Small intestine (tissue), 7 donors: ENCODE measurements around the gene ZNF777. TPM values are rescaled to one million over a fixed set of nuclear protein-coding genes. Genes with fewer than 3 reads are reported as not detected.

Source experiments
- DNase-seq, 2 donors: peaks; one replicate each; pipeline versions ENCODE4 v3.0.0 to v3.0.0-alpha.2; 2013
- FAIRE-seq: peaks from 2 replicates; lab custom pipeline; 2012; peaks lifted over from hg19 to GRCh38; lab: Jason Lieb, UNC
- H3K27ac ChIP-seq, 3 donors: one replicate each; pipeline ENCODE4 v1.5.1; 2013; ENCODE audit warnings: low read length in 2 of 3, mild to moderate bottlenecking in 2 of 3, control low read depth in 1 of 3, inconsistent platforms in 1 of 3, low read depth in 1 of 3, moderate library complexity in 1 of 3
- H3K27me3 ChIP-seq, 3 donors: one replicate each; pipeline ENCODE4 v1.6.1; 2013; ENCODE audit warnings: low read length in 3 of 3, inconsistent platforms in 1 of 3; ENCODE audit not compliant: control insufficient read depth in 3 of 3, insufficient read depth in 3 of 3
- H3K36me3 ChIP-seq, 3 donors: one replicate each; pipeline ENCODE4 v1.6.1; 2013; ENCODE audit warnings: low read length in 3 of 3, inconsistent platforms in 1 of 3, low read depth in 1 of 3, mild to moderate bottlenecking in 1 of 3, moderate library complexity in 1 of 3; ENCODE audit not compliant: control insufficient read depth in 3 of 3, insufficient read depth in 2 of 3
- H3K4me1 ChIP-seq, 3 donors: one replicate each; pipeline ENCODE4 v1.6.1; 2013; ENCODE audit warnings: low read length in 2 of 3, inconsistent platforms in 1 of 3, low read depth in 1 of 3, mild to moderate bottlenecking in 1 of 3, moderate library complexity in 1 of 3; ENCODE audit not compliant: control insufficient read depth in 3 of 3, insufficient read depth in 2 of 3
- H3K4me3 ChIP-seq, 3 donors: one replicate each; pipeline ENCODE4 v1.5.1; 2013; ENCODE audit warnings: low read length in 3 of 3, control low read depth in 1 of 3, inconsistent platforms in 1 of 3, low read depth in 1 of 3, mild to moderate bottlenecking in 1 of 3, moderate library complexity in 1 of 3
- H3K9me3 ChIP-seq, 2 donors: one replicate each; pipeline ENCODE4 v1.6.1; 2013; ENCODE audit warnings: low read depth in 1 of 2, low read length in 1 of 2; ENCODE audit not compliant: control insufficient read depth in 2 of 2, insufficient read depth in 1 of 2
- WGBS, 3 donors: extraction: QIAGEN DNeasy Blood & Tissue Kit; methylation state at CpG; one replicate each; pipeline ENCODE4 v1.1.7; 2013; 5-methylcytosine and 5-hydroxymethylcytosine counted together
- polyA plus RNA-seq, 4 donors: library from polyadenylated mRNA; stranded (reverse) in 3 of 4; unstranded in 1 of 4; fragments of 200-250 nt in 3 of 4; fragments of 120-200 nt in 1 of 4; gene quantifications; one replicate each; pipeline versions ENCODE4 v1.2.1 to v1.2.3, GENCODE V29; 2013
- donor health status: healthy with polysubstance abuse.
- donor health status: control.
- donor health status: control.
- donor health status: Bipolar disorder and iron deficiency.
- donor health status: healthy.

Gene ZNF777
- polyA plus RNA-seq, 4 donors: 3.0 to 10.4 (median 6.8) TPM

DNA sequence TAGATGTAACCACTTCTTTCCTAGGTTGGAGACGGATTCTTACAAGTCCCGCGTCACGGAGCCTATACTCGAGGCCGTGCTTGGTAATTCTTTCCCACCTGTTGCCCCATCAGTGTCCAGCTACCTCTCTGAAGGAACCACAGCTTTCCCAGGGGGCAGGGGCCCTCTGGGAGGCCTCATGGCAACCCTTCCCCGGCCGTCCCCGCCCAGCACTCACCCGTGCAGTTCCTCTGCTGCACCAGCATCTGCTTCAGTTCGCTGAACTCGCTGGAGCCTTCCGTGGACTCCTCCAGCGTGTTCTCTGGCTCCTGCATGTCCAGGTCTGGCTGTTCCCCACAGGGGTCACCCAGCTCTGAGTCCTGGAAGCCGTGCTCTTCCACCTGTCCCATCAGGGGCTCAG lies 24.5 kb downstream of the ZNF777 start:
- H3K4me1 ChIP-seq: no peaks in the 10 kb centered on the region
- FAIRE-seq: no peak
- no peaks in the 10 kb centered on the region for H3K9me3 ChIP-seq
- H3K27ac ChIP-seq: no peak overlapping the region
- no peaks in the 10 kb centered on the region for H3K27me3 ChIP-seq
- no peak overlapping the region for H3K4me3 ChIP-seq
- 91 to 96% (median 93%) methylated on average over 15 of the region's 15 CpGs for WGBS, 3 donors
- peaks cover 8 to 53% (median 13%) of the 10 kb centered on the region in 3 donors for H3K36me3 ChIP-seq
- no peak for DNase-seq

DNA sequence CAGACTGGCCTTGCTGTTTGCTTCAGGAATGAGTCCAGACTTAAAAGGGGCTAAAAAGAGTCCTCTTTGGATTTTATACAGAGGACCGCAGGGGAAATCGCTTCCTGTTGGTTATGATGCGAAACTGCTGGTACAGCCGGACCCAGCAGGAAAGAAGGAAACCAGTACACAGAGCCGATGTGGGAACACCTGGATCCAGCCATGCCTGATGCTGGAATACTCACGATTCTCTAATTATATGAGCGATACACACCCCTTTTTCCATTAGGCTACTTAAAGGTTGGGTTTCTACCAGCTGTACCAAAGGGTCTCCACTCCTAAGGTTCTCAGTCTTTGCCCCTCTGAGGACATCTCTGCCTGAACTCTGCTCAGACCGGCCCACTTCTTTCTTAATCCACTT lies 27.7 kb downstream of the ZNF777 start:
- FAIRE-seq (no peak), DNase-seq (no peak)
- H3K36me3 ChIP-seq: peaks cover 9 to 56% (median 12%) of the 10 kb centered on the region in 3 donors
- no peak overlapping the region for H3K27ac ChIP-seq
- no peak overlapping the region for H3K4me3 ChIP-seq
- no peaks in the 10 kb centered on the region for H3K4me1 ChIP-seq
- H3K9me3 ChIP-seq: no peaks in the 10 kb centered on the region
- 92 to 95% (median 93%) methylated on average over 8 of the region's 8 CpGs for WGBS, 3 donors
- H3K27me3 ChIP-seq: no peaks in the 10 kb centered on the region

DNA sequence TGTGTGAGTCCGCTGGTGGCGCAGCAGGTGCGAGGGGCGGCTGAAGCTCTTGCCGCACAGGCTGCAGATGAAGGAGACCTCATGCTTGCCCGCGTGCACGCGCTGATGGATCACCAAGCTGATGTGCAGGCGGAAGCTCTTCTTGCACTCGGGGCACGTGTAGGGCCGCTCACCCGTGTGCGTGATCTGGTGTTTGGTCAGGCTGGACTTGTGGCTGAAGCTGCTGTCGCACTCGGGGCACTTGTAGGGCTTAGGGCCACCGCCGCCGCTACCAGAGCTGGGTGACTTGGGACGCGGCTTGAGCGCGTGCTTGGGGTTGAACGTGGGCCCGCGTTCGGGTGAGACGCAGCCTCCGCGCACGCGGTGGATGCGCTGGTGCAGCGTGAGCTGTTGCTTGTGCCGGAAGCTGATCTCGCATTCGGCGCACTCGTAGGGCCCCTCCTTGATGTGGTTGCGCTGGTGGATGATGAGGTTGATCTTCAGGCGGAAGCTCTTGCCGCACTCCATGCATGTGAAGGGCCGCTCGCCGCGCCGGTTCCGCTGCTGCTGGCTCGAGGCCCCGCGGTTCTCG lies 28.7 kb downstream of the ZNF777 start:
- 94 to 98% (median 98%) methylated on average over 53 of the region's 53 CpGs for WGBS, 3 donors
- no peak for FAIRE-seq
- H3K36me3 ChIP-seq: peaks cover 9 to 55% (median 12%) of the 10 kb centered on the region in 3 donors

DNA sequence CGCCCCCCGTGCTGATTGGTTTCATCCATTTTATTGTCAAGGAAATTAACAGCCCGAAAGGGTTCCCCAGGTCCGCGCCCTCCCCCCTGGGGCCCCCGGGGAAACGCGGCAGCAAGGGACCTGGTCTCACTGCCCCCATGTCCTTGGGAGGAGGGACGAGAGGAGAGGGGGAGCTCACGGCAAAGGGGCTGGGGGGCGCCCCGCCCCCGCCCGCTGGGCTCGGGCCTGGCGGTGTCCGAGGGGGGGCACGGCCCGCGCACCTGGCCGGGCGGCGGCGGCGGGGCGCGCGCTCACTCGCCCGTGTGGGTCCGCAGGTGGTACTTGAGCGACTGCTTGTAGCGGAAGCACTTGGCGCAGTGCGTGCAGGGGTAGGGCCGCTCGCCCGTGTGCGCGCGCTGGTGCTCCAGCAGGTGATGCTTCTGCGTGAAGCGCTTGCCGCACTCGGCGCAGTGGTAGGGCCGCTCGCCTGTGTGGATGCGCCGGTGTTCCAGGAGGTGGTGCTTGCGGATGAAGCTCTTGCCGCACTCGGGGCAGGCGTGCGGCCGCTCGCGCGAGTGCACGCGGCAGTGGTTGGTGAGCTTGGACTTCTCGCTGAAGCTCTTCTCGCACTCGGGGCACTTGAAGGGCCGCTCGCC lies 29.3 kb downstream of the ZNF777 start:
- FAIRE-seq (no peak), DNase-seq (no peak)
- H3K9me3 ChIP-seq: no peaks in the 10 kb centered on the region
- H3K4me1 ChIP-seq: no peaks in the 10 kb centered on the region
- peaks cover 9 to 53% (median 12%) of the 10 kb centered on the region in 3 donors for H3K36me3 ChIP-seq
- no peaks in the 10 kb centered on the region for H3K27me3 ChIP-seq
- no peak overlapping the region for H3K27ac ChIP-seq
- no peak overlapping the region for H3K4me3 ChIP-seq
- 94 to 97% (median 96%) methylated on average over 54 to 66 of the region's 66 CpGs for WGBS, 3 donors

More for the DNA sequence above, 28.7 kb downstream of the ZNF777 start:
- Histone ChIP-seq H3K4me1 (no peaks in the 10 kb centered on the region), H3K4me3 (no peak overlapping the region), H3K9me3 (no peaks in the 10 kb centered on the region), H3K27ac (no peak overlapping the region), H3K27me3 (no peaks in the 10 kb centered on the region)
- no peak for DNase-seq

DNA sequence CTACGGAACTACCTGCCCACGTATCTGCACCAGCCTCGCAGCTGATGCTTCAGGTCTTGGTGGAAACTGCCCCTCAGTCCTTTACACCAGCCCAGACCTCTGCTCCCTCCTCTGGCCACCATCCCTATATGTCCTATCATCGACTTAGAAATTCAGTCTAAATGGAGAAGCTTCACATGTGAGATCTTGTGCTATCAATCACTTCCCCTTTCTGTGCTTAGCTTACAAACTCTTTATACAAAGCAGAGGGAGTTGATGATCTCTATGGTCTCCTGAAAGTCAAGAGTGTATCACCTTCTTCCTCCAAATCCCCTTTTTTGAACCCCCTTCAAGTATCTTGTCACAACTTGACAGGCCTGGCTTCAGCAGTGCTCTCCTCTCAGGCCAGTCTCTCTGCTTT lies 30.7 kb downstream of the ZNF777 start:
- DNase-seq (no peak), FAIRE-seq (no peak)
- Histone ChIP-seq H3K4me3 (no peak overlapping the region), H3K9me3 (no peaks in the 10 kb centered on the region), H3K4me1 (no peaks in the 10 kb centered on the region), H3K27me3 (no peaks in the 10 kb centered on the region), H3K27ac (no peak overlapping the region), H3K36me3 (peaks cover 9 to 46% (median 12%) of the 10 kb centered on the region in 3 donors)
- 90 to 97% (median 95%) methylated on average over 4 of the region's 4 CpGs for WGBS, 3 donors

DNA sequence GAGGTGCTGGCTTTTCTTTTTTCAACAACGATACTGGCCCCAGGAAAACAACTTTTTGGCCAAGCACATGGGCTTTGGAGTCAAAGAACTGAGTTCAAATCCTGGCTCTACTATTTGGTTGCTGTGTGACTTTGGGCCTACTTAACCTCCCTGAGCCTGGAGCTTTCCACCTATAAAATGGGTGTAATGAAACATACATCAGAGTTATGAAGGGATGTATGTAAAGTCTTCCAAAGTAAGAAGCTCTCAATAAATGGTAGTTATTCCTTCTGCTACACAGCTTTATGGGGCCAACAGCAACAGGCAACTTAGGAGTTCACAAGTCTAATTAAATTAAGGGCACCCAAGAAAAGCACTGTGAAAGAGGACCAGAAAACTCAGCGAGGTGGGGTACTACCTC lies 33.0 kb downstream of the ZNF777 start:
- FAIRE-seq: no peak
- H3K4me3 ChIP-seq: no peak overlapping the region
- peaks cover 0 to 4% (median 0%) of the 10 kb centered on the region in 3 donors for H3K27me3 ChIP-seq
- no peaks in the 10 kb centered on the region for H3K9me3 ChIP-seq
- peaks cover 0 to 5% (median 0%) of the 10 kb centered on the region in 3 donors for H3K4me1 ChIP-seq
- no peak for DNase-seq
- peaks cover 3 to 30% (median 9%) of the 10 kb centered on the region in 3 donors for H3K36me3 ChIP-seq
- WGBS, 3 donors: 86 to 94% (median 88%) methylated on average over 2 of the region's 2 CpGs
- no peak overlapping the region for H3K27ac ChIP-seq

DNA sequence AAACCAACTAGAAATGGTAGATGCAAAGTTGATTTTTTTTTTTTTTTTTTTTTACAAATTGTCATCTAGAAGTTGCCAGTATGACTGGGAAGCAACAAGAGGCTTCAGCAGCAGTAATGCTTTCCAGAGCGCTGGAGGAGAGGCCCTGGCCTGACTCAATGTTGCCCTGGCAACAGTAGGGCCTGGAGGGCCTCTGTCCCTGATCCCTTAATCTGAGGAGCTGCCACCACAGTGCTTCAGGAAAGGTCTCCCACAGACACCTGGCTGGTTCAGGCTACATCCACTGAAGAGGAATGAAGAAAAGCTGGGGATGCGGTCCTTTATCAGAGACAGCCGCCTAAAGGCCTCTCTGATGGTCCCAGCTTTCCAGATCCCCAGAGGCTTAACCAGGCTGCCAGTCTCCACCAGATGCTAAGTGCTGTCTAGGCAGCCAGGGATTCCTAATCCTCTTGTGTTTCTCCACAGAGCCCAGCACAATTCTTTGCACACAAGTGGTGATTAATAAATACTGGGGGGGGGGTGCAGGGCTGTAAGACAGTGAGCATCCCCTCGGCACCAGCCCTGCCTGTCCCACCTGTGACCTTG lies 33.7 kb downstream of the ZNF777 start:
- no peak overlapping the region for H3K4me3 ChIP-seq
- WGBS, 3 donors: 85 to 92% (median 91%) methylated on average over 4 of the region's 4 CpGs

DNA sequence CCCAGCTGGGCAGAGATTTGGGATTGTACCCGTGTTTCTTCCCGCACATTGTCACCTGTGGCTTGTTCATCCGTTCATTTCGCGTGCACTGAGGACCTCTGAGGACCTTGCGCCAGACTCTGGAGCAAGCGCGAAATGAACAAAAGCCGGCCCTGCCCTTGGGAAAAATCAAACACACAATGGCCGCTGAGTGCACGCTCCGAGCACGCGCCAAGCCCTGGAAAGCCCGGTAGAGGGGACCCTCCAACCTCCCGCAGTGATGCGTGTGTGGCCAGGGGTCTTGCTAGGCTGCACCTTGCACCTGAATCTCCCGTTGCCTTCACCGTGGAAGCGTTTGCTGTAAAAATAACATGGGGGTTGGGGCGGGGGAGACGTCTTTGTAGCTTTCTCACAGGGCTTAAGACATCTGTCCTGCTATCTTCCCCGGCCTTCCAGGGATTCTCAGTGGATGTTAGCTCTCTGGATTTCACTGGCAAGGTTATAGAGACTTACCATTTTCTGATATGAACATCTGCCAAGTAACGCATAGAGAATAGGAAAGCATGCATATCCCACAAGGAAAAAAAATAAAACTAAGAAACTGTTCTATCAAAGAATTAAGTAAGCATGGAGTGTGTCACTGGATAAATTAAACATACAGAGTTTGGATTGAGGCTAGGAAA lies 37.3 kb downstream of the ZNF777 start:
- FAIRE-seq (no peak), DNase-seq (peak; percentile 35 to 56)
- Histone ChIP-seq H3K27ac (peak overlapping the region in 1 of 3 donors; percentile 18), H3K36me3 (peaks cover 0 to 5% (median 0%) of the 10 kb centered on the region in 3 donors), H3K9me3 (no peaks in the 10 kb centered on the region), H3K4me1 (peaks cover 0 to 5% (median 0%) of the 10 kb centered on the region in 3 donors), H3K27me3 (peaks cover 0 to 4% (median 0%) of the 10 kb centered on the region in 3 donors), H3K4me3 (peak overlapping the region in 2 of 3 donors; percentile 55 to 66)
- WGBS, 3 donors: 24 to 45% (median 41%) methylated on average over 24 of the region's 24 CpGs

More for the DNA sequence above, 33.7 kb downstream of the ZNF777 start:
- Histone ChIP-seq H3K27ac (no peak overlapping the region), H3K27me3 (peaks cover 0 to 4% (median 0%) of the 10 kb centered on the region in 3 donors), H3K9me3 (no peaks in the 10 kb centered on the region), H3K36me3 (peaks cover 3 to 23% (median 3%) of the 10 kb centered on the region in 3 donors), H3K4me1 (peaks cover 0 to 5% (median 0%) of the 10 kb centered on the region in 3 donors)
- DNase-seq (no peak), FAIRE-seq (no peak)
